K562 (cell line): Measurements from ENCODE around the gene RAPGEF5. TPM values are rescaled to one million over a fixed set of nuclear protein-coding genes. Genes with fewer than 3 reads are reported as not detected.

Source experiments
- ATAC-seq: fragments of 200-7000 bp; cut with Tn5 transposase; 3 replicates; pipeline ENCODE4 v1.9.1; 2020; ENCODE audit warnings: moderate library complexity
- BruUV-seq: library from RNA; stranded (reverse); fragments of 400-500 nt; replicated peaks from 2 replicates; lab custom pipeline; 2021; lab: Mats Ljungman, UMichigan
- CTCF ChIA-PET: fragments of 300-600 bp; formaldehyde crosslinking; extraction: SDS; loops from one replicate; lab custom pipeline; 2021; ENCODE audit warnings: low intra/inter-chr PET ratio; lab: Yijun Ruan, JAX
- POLR2A ChIA-PET: fragments of 300-600, 350-650 bp; sonication (Branson Sonifier 250); formaldehyde crosslinking; extraction: SDS; loops from one replicate; lab custom pipeline; 2021; ENCODE audit warnings: antibody characterized with exemption, inconsistent platforms; lab: Yijun Ruan, JAX
- DNase-seq, 4 experiments: peaks; one replicate each; pipeline versions ENCODE4 v3.0.0 to v3.0.0-alpha.2; 2011 to 2018; ENCODE audit warnings: low spot score in 3 of 4, mixed read lengths in 3 of 4; ENCODE audit errors: extremely low read depth in 1 of 4
- FAIRE-seq: peaks from 2 replicates; lab custom pipeline; 2011; peaks lifted over from hg19 to GRCh38; lab: Jason Lieb, UNC
- H2AFZ ChIP-seq: 2 replicates; pipeline ENCODE4 v1.6.0; 2011; ENCODE audit warnings: low read depth, low read length, control low read depth, inconsistent platforms
- H3K27ac ChIP-seq: fragments of 200-600 bp; 3 replicates; pipeline ENCODE4 v1.8.0; 2011; ENCODE audit warnings: low read depth, mild to moderate bottlenecking, control low read depth, inconsistent platforms, low read length, moderate library complexity, mixed read lengths; ENCODE audit errors: extremely low read depth
- H3K27me3 ChIP-seq, 2 experiments: fragments of 300-600 bp in 1 of 2; 2 replicates in 1 of 2; 3 replicates in 1 of 2; pipeline versions ENCODE4 v1.6.0 to v1.8.0; 2011; ENCODE audit warnings: inconsistent platforms in 2 of 2, low read length in 2 of 2, mild to moderate bottlenecking in 1 of 2, mixed read lengths in 1 of 2, moderate library complexity in 1 of 2; ENCODE audit not compliant: control insufficient read depth in 2 of 2, insufficient read depth in 2 of 2
- H3K36me3 ChIP-seq: fragments of 300-600 bp; 3 replicates; pipeline ENCODE4 v1.8.0; 2011; ENCODE audit warnings: mild to moderate bottlenecking, low read length, inconsistent platforms; ENCODE audit not compliant: control insufficient read depth, insufficient read depth
- H3K4me1 ChIP-seq, 2 experiments: fragments of 200-600 bp in 1 of 2; replicated peaks in 1 of 2; 2 replicates in 1 of 2; 3 replicates in 1 of 2; pipeline versions ENCODE4 v1.5.1 to v1.8.0; 2011; ENCODE audit warnings: inconsistent platforms in 2 of 2, low read length in 2 of 2, mild to moderate bottlenecking in 1 of 2, mixed read lengths in 1 of 2, moderate library complexity in 1 of 2; ENCODE audit not compliant: control insufficient read depth in 2 of 2, insufficient read depth in 2 of 2
- H3K4me2 ChIP-seq: 2 replicates; pipeline ENCODE4 v1.6.1; 2011; ENCODE audit warnings: low read length, control low read depth, inconsistent platforms, mixed read lengths; ENCODE audit not compliant: insufficient read depth
- H3K4me3 ChIP-seq: fragments of 200-600 bp; sonication (generic), shearing (Covaris generic); 2 replicates; pipeline ENCODE4 v1.5.1; 2016; ENCODE audit warnings: control low read depth, inconsistent platforms
- H3K79me2 ChIP-seq: fragments of 200-600 bp; 3 replicates; pipeline ENCODE4 v1.8.0; 2011; ENCODE audit warnings: low read length, inconsistent platforms; ENCODE audit not compliant: control insufficient read depth, insufficient read depth
- H3K9ac ChIP-seq, 2 experiments: 2 replicates each; pipeline versions ENCODE4 v1.6.0 to v1.6.1; 2011; ENCODE audit warnings: low read depth in 2 of 2, low read length in 2 of 2, control low read depth in 1 of 2, inconsistent platforms in 1 of 2, mild to moderate bottlenecking in 1 of 2, mixed read lengths in 1 of 2; ENCODE audit not compliant: insufficient read depth in 1 of 2
- H3K9me1 ChIP-seq: one replicate; pipeline ENCODE4 v1.6.0; 2011; ENCODE audit warnings: inconsistent platforms, mild to moderate bottlenecking, low read length, moderate library complexity; ENCODE audit not compliant: control insufficient read depth, insufficient read depth
- H3K9me3 ChIP-seq: replicated peaks from 2 replicates; pipeline ENCODE4 v1.5.1; 2011; ENCODE audit warnings: low read depth, low read length, inconsistent platforms; ENCODE audit not compliant: control insufficient read depth, insufficient read depth
- H4K20me1 ChIP-seq: replicated peaks from 2 replicates; pipeline ENCODE4 v1.6.1; 2011; ENCODE audit warnings: low read length, inconsistent platforms, mixed read lengths; ENCODE audit not compliant: control insufficient read depth, insufficient read depth
- ARID1B ChIP-seq: fragments of 450-650 bp; IDR thresholded peaks from 2 replicates; pipeline ENCODE4 v1.6.1; 2016; ENCODE audit warnings: antibody characterized with exemption, mild to moderate bottlenecking, inconsistent platforms
- BRCA1 ChIP-seq, 2 experiments: fragments of 450-650 bp in 1 of 2; sonication (generic) in 1 of 2; formaldehyde crosslinking in 1 of 2; IDR thresholded peaks; 2 replicates each; pipeline versions ENCODE4 v1.5.0 to v1.6.1; 2017 to 2020; ENCODE audit warnings: mild to moderate bottlenecking in 1 of 2, missing genetic modification reagents in 1 of 2
- FOXA1 ChIP-seq: fragments of 450-650 bp; IDR thresholded peaks from 2 replicates; pipeline ENCODE4 v1.6.1; 2016; ENCODE audit warnings: mild to moderate bottlenecking, borderline replicate concordance
- NFE2L1 ChIP-seq: fragments of 450-650 bp; IDR thresholded peaks from 2 replicates; pipeline ENCODE4 v1.6.1; 2016; ENCODE audit warnings: missing genetic modification characterization, low read depth, mild to moderate bottlenecking, missing compliant biosample characterization, moderate library complexity, borderline replicate concordance
- NFIC ChIP-seq: fragments of 450-650 bp; IDR thresholded peaks from 2 replicates; pipeline ENCODE4 v1.6.1; 2017; ENCODE audit warnings: mild to moderate bottlenecking, inconsistent platforms
- PHF21A ChIP-seq: fragments of 450-650 bp; IDR thresholded peaks from 2 replicates; pipeline ENCODE4 v1.6.1; 2017; ENCODE audit warnings: low read depth, borderline replicate concordance
- POLR2A ChIP-seq: fragments of 450-650 bp; conservative IDR thresholded peaks from 2 replicates; pipeline ENCODE4 v1.6.1; 2016
- PRDM10 ChIP-seq: fragments of 450-650 bp; IDR thresholded peaks from 2 replicates; pipeline ENCODE4 v1.6.1; 2018; ENCODE audit not compliant: partially characterized antibody
- ZNF253 ChIP-seq: fragments of 250-450 bp; sonication (Bioruptor Pico); conservative IDR thresholded peaks from 2 replicates; pipeline ENCODE4 v1.6.1; 2021; ENCODE audit warnings: mild to moderate bottlenecking
- ZNF263 ChIP-seq: sonication (generic); formaldehyde crosslinking; IDR thresholded peaks from 2 replicates; pipeline ENCODE4 v1.8.0; 2022; ENCODE audit warnings: mild to moderate bottlenecking, missing genetic modification reagents, borderline replicate concordance
- ZNF584 ChIP-seq: fragments of 200-800 bp; sonication (Bioruptor generic); IDR thresholded peaks from 2 replicates; pipeline ENCODE4 v1.6.1; 2016; ENCODE audit warnings: low read depth, mild to moderate bottlenecking, missing genetic modification characterization, missing compliant biosample characterization
- WGBS: fragments of 100-300 bp; shearing (Covaris generic); methylation state at CpG from one replicate; pipeline ENCODE4 v1.1.6; 2016; ENCODE audit warnings: low coverage, mixed read lengths; ENCODE audit not compliant: insufficient coverage; ENCODE audit errors: missing lambda C conversion rate; 5-methylcytosine and 5-hydroxymethylcytosine counted together
- in situ Hi-C: fragments of 300-500 bp; cut with MboI; formaldehyde crosslinking; loops from 4 replicates; pipeline ENCODE4 v1.15.0; 2018; ENCODE audit warnings: inconsistent platforms, mixed read lengths
- intact Hi-C: fragments of 100-400 bp; cut with micrococcal nuclease; formaldehyde crosslinking; loops from 2 replicates; pipeline ENCODE4 v1.14.2; 2022
- polyA plus RNA-seq, 8 experiments: library from polyadenylated mRNA; depleted of rRNA in 4 of 8; stranded (reverse) in 5 of 8; unstranded in 3 of 8; fragments of >200 nt; fragmentation: Nextera tagmentation in 2 of 8; fragmentation: Illumina TruSeq in 1 of 8; extraction: Ambion mirVana in 2 of 8; extraction: Trizol in 1 of 8; gene quantifications; 2 replicates each; pipeline versions ENCODE4 v1.2.1 to v1.2.3, GENCODE V29; 2011 to 2014; ENCODE audit warnings: inconsistent platforms in 1 of 8, missing spikeins in 1 of 8
- total RNA-seq, 7 experiments: library from RNA; depleted of rRNA in 6 of 7; stranded (reverse); fragments of >200 nt in 6 of 7; fragmentation: Illumina TruSeq in 2 of 7; extraction: Trizol in 2 of 7; gene quantifications; 2 replicates each; pipeline versions ENCODE4 v1.2.1 to v1.2.3, GENCODE V29; 2011 to 2021; ENCODE audit warnings: low replicate concordance in 1 of 7

The RAPGEF5 gene
- total and polyA plus RNA-seq, 9 of the 15 experiments (the other 6 are each of a cell fraction or from before 2014, with no cell fraction given): 0.39 to 2.0 (median 1.1) TPM

GRCh38 chr7:22385326-22385725 is 28.4 kb upstream of the RAPGEF5 start:
- in situ Hi-C loops (no loop called here), intact Hi-C loops (no loop called here)
- 44% methylated on average over 4 of the region's 4 CpGs for WGBS
- CTCF ChIA-PET: no interaction called here
- no peaks in the 10 kb centered on the region for H3K36me3 ChIP-seq
- BruUV-seq: no TSS peak
- H3K27me3 ChIP-seq: no peaks in the 10 kb centered on the region
- no peaks in the 10 kb centered on the region for H3K9me1 ChIP-seq
- no peak for TF ChIP-seq ZNF263
- TF ChIP-seq POLR2A: no peak
- TF ChIP-seq PHF21A: no peak
- TF ChIP-seq FOXA1: no peak
- no peak for TF ChIP-seq PRDM10
- TF ChIP-seq BRCA1 (IDR thresholded peaks at IDR 0.05): no peak
- TF ChIP-seq BRCA1 (CRISPR knock-in tag; IDR thresholded peaks at IDR 0.05): no peak
- no peak for TF ChIP-seq ZNF253 (CRISPR knock-in tag)
- no peak for TF ChIP-seq ZNF584 (CRISPR knock-in tag)
- TF ChIP-seq NFE2L1 (tag): no peak
- TF ChIP-seq ARID1B: no peak
- no peak for TF ChIP-seq NFIC
- H3K9ac ChIP-seq: no peak overlapping the region
- H3K4me3 ChIP-seq: no peak overlapping the region
- H3K27ac ChIP-seq: no peak overlapping the region
- no peaks in the 10 kb centered on the region for H4K20me1 ChIP-seq
- no peak for ATAC-seq
- H2AFZ ChIP-seq: no peak overlapping the region
- FAIRE-seq: no peak
- no peak for DNase-seq
- no peaks in the 10 kb centered on the region for H3K4me1 ChIP-seq
- no peak overlapping the region for H3K4me2 ChIP-seq
- POLR2A ChIA-PET: no interaction called here
- no peaks in the 10 kb centered on the region for H3K9me3 ChIP-seq
- no peaks in the 10 kb centered on the region for H3K79me2 ChIP-seq
